ENCODE measurements around the gene TPST1. TPM values are rescaled to one million over a fixed set of nuclear protein-coding genes. Genes with fewer than 3 reads are reported as not detected.

Gene TPST1
- total RNA-seq, 1 experiment from 2014 or later: 15.9 TPM

DNA sequence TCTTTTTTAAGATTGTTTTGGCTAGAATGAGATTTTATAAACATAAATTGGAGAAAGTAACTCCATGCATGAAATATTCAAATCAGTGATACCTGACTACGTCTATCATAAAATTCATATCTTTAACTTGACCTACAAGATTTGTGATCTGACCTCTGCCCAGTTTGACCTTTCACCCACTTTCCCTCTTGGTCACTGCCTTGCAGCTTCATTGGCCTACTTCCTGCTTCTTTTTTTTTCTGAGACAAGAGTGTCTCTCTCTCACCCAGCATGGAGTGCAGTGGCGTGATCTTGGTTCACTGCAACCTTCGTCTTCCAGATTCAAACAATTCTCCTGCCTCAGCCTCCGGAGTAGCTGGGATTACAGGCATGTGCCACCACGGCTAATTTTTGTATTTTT is 28.5 kb downstream of the TPST1 start:
- Histone ChIP-seq H2BK12ac (ENCODE audit: insufficient read length, low read depth, low read length) (no peak overlapping the region), H3K56ac (ENCODE audit: insufficient read length, low read depth, low read length) (no peak overlapping the region), H3K4ac (ENCODE audit: low read depth, low read length) (no peak overlapping the region), H2AK5ac (ENCODE audit: insufficient read length, low read length) (no peak overlapping the region), H2BK20ac (ENCODE audit: low read depth, low read length, poor library complexity, severe bottlenecking) (no peak overlapping the region), H3K23me2 (ENCODE audit: insufficient read length, low read depth, low read length, poor library complexity, severe bottlenecking) (no peaks in the 10 kb centered on the region), H4K5ac (ENCODE audit: insufficient read length, low read depth, low read length) (no peak overlapping the region), H3K23ac (ENCODE audit: insufficient read length, low read depth, low read length) (no peak overlapping the region), H3K14ac (ENCODE audit: insufficient read depth, low read length) (no peak overlapping the region), H4K91ac (ENCODE audit: insufficient read length, low read depth, low read length) (no peak overlapping the region), H3K27ac (ENCODE audit: insufficient read length, low read depth, low read length) (no peak overlapping the region), H4K20me1 (ENCODE audit: control insufficient read depth, insufficient read depth, insufficient read length) (no peaks in the 10 kb centered on the region), H3K18ac (ENCODE audit: insufficient read length, low read depth, low read length) (no peak overlapping the region), H3K27me3 (ENCODE audit: insufficient read depth, low read length) (no peaks in the 10 kb centered on the region), H3T11ph (ENCODE audit: low read length) (no peak overlapping the region), H2BK5ac (ENCODE audit: insufficient read length, low read length) (no peak overlapping the region), H2BK15ac (ENCODE audit: low read depth, low read length) (no peak overlapping the region), H2AFZ (ENCODE audit: low read length) (no peak overlapping the region), H3K79me2 (ENCODE audit: insufficient read depth, low read length) (no peaks in the 10 kb centered on the region), H3K79me1 (ENCODE audit: insufficient read depth, low read depth, low read length, poor library complexity, severe bottlenecking) (no peaks in the 10 kb centered on the region), H3K4me1 (ENCODE audit: insufficient read depth, low read length) (no peaks in the 10 kb centered on the region), H2BK120ac (ENCODE audit: low read depth, low read length, poor library complexity, severe bottlenecking) (no peak overlapping the region), H4K8ac (replicated peaks; ENCODE audit: insufficient read length, low read depth, low read length) (no peak overlapping the region), H3K9ac (ENCODE audit: extremely low read depth, insufficient read length, low read length) (no peak overlapping the region), H3K4me2 (ENCODE audit: insufficient read depth, insufficient read length, low read length) (no peak overlapping the region), H3K9me3 (ENCODE audit: control insufficient read depth, low read depth, low read length) (no peaks in the 10 kb centered on the region)
- peaks cover 12 to 14% of the 10 kb centered on the region in 2 experiments for H3K4me1 Mint-ChIP-seq
- H3K9me3 Mint-ChIP-seq: peaks cover 6 to 10% of the 10 kb centered on the region in 2 experiments; a peak in 4 of 5 replicates
- TF ChIP-seq, protein P1, sequence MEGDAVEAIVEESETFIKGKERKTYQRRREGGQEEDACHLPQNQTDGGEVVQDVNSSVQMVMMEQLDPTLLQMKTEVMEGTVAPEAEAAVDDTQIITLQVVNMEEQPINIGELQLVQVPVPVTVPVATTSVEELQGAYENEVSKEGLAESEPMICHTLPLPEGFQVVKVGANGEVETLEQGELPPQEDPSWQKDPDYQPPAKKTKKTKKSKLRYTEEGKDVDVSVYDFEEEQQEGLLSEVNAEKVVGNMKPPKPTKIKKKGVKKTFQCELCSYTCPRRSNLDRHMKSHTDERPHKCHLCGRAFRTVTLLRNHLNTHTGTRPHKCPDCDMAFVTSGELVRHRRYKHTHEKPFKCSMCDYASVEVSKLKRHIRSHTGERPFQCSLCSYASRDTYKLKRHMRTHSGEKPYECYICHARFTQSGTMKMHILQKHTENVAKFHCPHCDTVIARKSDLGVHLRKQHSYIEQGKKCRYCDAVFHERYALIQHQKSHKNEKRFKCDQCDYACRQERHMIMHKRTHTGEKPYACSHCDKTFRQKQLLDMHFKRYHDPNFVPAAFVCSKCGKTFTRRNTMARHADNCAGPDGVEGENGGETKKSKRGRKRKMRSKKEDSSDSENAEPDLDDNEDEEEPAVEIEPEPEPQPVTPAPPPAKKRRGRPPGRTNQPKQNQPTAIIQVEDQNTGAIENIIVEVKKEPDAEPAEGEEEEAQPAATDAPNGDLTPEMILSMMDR (conservative IDR thresholded peaks at IDR 0.05): no peak
- H3K27ac Mint-ChIP-seq: no peak overlapping the region; a peak in 1 of 7 replicates
- no peak overlapping the region for H3K4me3 Mint-ChIP-seq
- no peaks in the 10 kb centered on the region for H3K27me3 Mint-ChIP-seq (ENCODE audit: low read depth)
- H3K36me3 Mint-ChIP-seq (ENCODE audit: insufficient read depth in 1 of 3, low read depth in 3 of 3): peaks cover 10 to 16% (median 15%) of the 10 kb centered on the region in 3 experiments; a peak in 6 of 7 replicates
- DNase-seq: no peak
- WGBS (ENCODE audit: extremely low coverage, insufficient read length, low lambda C conversion rate): no CpG with 5 or more reads among the region's 5 CpGs
